Omental fat pad (tissue), 4 donors: ENCODE data around the gene LRP8. TPM values are rescaled to one million over a fixed set of nuclear protein-coding genes. Genes with fewer than 3 reads are reported as not detected.

Experiments
- ATAC-seq: fragments of 150-250 bp; one replicate; pipeline ENCODE4 v1.9.1; 2016; ENCODE audit warnings: mild to moderate bottlenecking, moderate library complexity; ENCODE audit not compliant: low FRiP score
- DNase-seq: peaks from one replicate; pipeline ENCODE4 v3.0.0-alpha.2; 2019; ENCODE audit warnings: low spot score
- CTCF ChIP-seq, 3 donors: fragments of 450-650 bp; IDR thresholded peaks; one replicate each; pipeline ENCODE4 v1.5.1; 2016 to 2017; ENCODE audit warnings: antibody characterized with exemption in 3 of 3, mild to moderate bottlenecking in 3 of 3, moderate library complexity in 2 of 3
- total RNA-seq, 4 donors: library from RNA; depleted of rRNA; stranded (reverse); fragments of >200 nt; gene quantifications; one replicate each; pipeline ENCODE4 v1.1.0, GENCODE V29; 2016

Gene LRP8
- total RNA-seq, 4 donors from 2014 or later, result 1.6 to 22.0 (median 7.4) TPM

DNA sequence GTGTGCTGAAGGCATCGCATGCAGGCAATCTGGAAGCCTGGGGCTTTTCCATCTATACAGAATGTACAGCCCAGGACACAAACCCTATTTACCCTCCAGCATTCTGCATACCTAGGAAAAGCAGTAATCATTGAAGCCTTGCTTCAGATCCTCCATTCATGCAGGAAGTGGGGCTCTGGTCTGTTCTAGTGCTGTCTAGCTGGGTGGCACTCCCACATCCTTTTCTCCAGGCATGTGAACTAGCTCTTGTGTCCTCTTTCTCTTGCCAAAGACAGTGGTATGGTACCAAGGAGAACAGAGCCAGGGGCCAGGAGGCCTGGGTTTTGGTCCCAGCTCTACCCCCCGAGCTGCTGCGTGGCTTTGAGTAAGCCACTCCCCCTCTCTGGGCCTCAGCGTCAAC is 21.7 kb downstream of the LRP8 start:
- TF ChIP-seq CTCF (IDR thresholded peaks at IDR 0.05), result no peak
- no peak for ATAC-seq
- DNase-seq, result no peak

GRCh38 chr1:53305650-53306049 is 22.2 kb downstream of the LRP8 start:
- TF ChIP-seq CTCF (IDR thresholded peaks at IDR 0.05), result no peak
- ATAC-seq (no peak), DNase-seq (no peak)

DNA sequence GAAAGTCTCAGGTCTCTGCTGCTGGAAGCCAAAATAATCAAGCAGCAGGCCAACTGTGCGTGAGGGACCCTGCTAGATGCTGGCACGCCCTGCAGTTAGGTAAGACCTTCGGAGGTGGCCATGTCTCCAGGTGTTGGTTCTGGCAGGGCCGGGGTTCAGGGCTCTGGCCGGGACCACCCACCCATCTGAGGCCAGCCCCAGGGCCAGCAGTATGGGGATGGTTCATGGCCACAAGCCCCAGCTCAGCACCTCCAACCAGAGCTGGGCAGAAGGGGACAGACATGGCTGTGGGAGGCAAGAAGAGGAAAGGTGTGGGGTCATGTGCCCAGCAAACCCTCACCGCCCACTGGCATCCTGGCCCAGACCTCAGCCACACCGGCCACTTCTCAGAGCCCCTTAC is 23.3 kb downstream of the LRP8 start:
- ATAC-seq, result no peak
- DNase-seq, result no peak
- TF ChIP-seq CTCF (IDR thresholded peaks at IDR 0.05), result no peak

GRCh38 chr1:53303726-53304515 is 23.9 kb downstream of the LRP8 start:
- ATAC-seq (no peak), DNase-seq (no peak)
- no peak for TF ChIP-seq CTCF (IDR thresholded peaks at IDR 0.05)

DNA sequence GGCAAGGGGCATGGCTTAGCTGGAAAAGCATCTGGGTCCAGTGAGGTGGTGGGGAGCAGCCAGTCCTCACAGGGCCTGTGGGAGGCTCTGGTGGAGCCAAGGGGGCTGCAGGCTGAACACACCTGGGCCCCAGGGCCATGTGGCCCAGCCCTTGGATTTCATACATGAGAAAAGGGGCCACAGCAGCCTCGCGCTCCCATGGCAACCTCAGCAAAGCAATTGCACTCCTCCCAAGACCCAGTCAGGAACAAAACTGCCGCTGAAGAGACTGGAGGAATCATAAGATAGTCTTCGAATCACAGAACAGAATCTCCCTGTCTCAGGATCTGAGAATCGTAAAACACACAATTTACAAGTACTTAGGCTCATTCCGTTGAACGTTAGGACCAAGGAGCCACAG is 24.6 kb downstream of the LRP8 start:
- DNase-seq, result no peak
- TF ChIP-seq CTCF (IDR thresholded peaks at IDR 0.05), result no peak
- no peak for ATAC-seq

- no peak for DNase-seq
- no peak for ATAC-seq
These were observed 28.6 kb downstream of the LRP8 start for GRCh38 chr1:53299233-53299632.

More at GRCh38 chr1:53299233-53299632, 28.6 kb downstream of the LRP8 start:
- no peak for TF ChIP-seq CTCF (IDR thresholded peaks at IDR 0.05)
